Measurements from ENCODE around the gene ITGB1BP2. TPM values are rescaled to one million over a fixed set of nuclear protein-coding genes. Genes with fewer than 3 reads are reported as not detected.

The ITGB1BP2 gene
- total and polyA plus RNA-seq, 4 donors = 0.23 to 3.3 (median 0.79) TPM

DNA sequence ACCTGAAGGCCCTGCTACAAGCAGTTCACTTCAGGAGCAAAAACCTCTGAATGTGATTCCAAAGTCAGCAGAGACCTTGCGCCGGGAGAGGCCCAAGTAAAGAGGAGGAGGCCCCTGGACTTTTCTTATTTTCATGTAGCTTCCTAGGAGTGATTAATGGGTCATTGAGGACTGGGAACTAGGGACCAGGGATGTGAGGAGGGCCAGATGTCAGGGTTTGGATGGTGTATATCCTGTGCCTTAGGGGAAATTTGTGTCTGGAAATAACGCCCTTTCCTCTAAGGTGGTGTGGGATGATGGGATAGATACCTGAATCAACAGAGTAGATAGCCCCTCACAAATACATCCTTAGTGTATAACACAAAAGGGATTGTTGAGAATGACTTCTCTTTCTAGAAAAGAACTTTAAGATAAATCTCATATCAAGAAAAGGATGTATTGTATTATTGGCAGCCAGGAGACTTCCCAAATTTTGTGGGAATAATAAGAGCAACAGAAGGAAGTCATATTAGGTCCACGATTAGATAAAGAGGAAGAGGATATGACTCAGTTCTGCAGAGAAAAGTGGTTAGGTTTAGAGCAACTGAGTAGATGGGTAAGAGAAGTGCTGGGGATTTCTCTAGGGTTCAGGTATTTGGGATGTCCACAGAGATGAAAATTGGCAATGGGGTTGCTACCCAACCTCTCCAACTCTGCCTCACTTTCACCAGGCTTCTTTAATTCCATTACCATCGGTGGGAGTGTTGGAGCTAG lies 1.1 kb downstream of the ITGB1BP2 start:
- 86% methylated on average over 5 of the region's 5 CpGs for WGBS
- no peak for DNase-seq (ENCODE audit: low spot score)
- Histone ChIP-seq H3K4me1 (ENCODE audit: control insufficient read depth in 4 of 4, insufficient read depth in 4 of 4, low read length in 3 of 4) (peaks cover 8 to 28% (median 12%) of the 10 kb centered on the region in 4 donors), H3K9me3 (ENCODE audit: control insufficient read depth in 4 of 4, low read length in 3 of 4) (no peaks in the 10 kb centered on the region), H3K36me3 (ENCODE audit: control insufficient read depth in 4 of 4, insufficient read depth in 3 of 4, low read depth in 1 of 4, low read length in 3 of 4) (peaks cover 3 to 18% (median 12%) of the 10 kb centered on the region in 4 donors), H3K27ac (ENCODE audit: low read depth in 1 of 2, low read length in 2 of 2) (no peak overlapping the region), H3K4me3 (ENCODE audit: low read depth in 1 of 3, low read length in 3 of 3) (no peak overlapping the region), H3K27me3 (ENCODE audit: control insufficient read depth in 4 of 4, insufficient read depth in 4 of 4, low read length in 3 of 4) (no peaks in the 10 kb centered on the region), H3K9ac (ENCODE audit: low read depth in 1 of 2, low read length in 2 of 2) (no peak overlapping the region)
- TF ChIP-seq, protein P1, sequence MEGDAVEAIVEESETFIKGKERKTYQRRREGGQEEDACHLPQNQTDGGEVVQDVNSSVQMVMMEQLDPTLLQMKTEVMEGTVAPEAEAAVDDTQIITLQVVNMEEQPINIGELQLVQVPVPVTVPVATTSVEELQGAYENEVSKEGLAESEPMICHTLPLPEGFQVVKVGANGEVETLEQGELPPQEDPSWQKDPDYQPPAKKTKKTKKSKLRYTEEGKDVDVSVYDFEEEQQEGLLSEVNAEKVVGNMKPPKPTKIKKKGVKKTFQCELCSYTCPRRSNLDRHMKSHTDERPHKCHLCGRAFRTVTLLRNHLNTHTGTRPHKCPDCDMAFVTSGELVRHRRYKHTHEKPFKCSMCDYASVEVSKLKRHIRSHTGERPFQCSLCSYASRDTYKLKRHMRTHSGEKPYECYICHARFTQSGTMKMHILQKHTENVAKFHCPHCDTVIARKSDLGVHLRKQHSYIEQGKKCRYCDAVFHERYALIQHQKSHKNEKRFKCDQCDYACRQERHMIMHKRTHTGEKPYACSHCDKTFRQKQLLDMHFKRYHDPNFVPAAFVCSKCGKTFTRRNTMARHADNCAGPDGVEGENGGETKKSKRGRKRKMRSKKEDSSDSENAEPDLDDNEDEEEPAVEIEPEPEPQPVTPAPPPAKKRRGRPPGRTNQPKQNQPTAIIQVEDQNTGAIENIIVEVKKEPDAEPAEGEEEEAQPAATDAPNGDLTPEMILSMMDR (IDR thresholded peaks at IDR 0.05; ENCODE audit: low read depth, low read length, missing input control) = no peak
- TF ChIP-seq, protein P2, sequence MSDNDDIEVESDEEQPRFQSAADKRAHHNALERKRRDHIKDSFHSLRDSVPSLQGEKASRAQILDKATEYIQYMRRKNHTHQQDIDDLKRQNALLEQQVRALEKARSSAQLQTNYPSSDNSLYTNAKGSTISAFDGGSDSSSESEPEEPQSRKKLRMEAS (IDR thresholded peaks at IDR 0.05) = no peak
- TF ChIP-seq, protein P3, sequence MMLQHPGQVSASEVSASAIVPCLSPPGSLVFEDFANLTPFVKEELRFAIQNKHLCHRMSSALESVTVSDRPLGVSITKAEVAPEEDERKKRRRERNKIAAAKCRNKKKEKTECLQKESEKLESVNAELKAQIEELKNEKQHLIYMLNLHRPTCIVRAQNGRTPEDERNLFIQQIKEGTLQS (IDR thresholded peaks at IDR 0.05) = no peak
- no peak for TF ChIP-seq YY1 (IDR thresholded peaks at IDR 0.05)

DNA sequence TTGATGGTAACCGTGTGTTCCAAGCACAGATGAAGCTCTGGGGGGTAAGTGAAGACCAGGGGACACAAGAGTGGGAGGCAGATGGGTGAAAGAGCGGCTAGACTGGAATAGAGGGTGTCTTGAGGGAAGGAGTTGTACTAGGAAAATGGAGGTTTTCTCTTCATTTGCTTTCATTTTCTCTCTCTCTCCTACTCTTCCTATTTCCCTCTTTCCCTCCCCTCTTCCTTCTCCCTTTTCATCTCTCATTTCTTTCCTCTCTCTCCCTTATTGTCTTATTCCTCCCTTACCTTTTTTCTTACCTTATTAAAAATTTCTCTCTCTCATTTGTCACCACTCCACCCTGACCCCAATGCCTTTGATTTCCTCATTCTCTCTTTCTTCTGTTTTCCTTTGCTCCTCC lies 3.0 kb downstream of the ITGB1BP2 start:
- H3K9me3 ChIP-seq (ENCODE audit: control insufficient read depth in 4 of 4, low read length in 3 of 4) = no peaks in the 10 kb centered on the region
- H3K4me3 ChIP-seq (ENCODE audit: low read depth in 1 of 3, low read length in 3 of 3) = no peak overlapping the region
- H3K4me1 ChIP-seq (ENCODE audit: control insufficient read depth in 4 of 4, insufficient read depth in 4 of 4, low read length in 3 of 4) = peaks cover 8 to 20% (median 12%) of the 10 kb centered on the region in 4 donors
- WGBS = 93% methylated on average over 2 of the region's 2 CpGs
- H3K36me3 ChIP-seq (ENCODE audit: control insufficient read depth in 4 of 4, insufficient read depth in 3 of 4, low read depth in 1 of 4, low read length in 3 of 4) = peaks cover 0 to 5% (median 2%) of the 10 kb centered on the region in 4 donors
- TF ChIP-seq, protein P2 (IDR thresholded peaks at IDR 0.05) = no peak
- TF ChIP-seq, protein P4, sequence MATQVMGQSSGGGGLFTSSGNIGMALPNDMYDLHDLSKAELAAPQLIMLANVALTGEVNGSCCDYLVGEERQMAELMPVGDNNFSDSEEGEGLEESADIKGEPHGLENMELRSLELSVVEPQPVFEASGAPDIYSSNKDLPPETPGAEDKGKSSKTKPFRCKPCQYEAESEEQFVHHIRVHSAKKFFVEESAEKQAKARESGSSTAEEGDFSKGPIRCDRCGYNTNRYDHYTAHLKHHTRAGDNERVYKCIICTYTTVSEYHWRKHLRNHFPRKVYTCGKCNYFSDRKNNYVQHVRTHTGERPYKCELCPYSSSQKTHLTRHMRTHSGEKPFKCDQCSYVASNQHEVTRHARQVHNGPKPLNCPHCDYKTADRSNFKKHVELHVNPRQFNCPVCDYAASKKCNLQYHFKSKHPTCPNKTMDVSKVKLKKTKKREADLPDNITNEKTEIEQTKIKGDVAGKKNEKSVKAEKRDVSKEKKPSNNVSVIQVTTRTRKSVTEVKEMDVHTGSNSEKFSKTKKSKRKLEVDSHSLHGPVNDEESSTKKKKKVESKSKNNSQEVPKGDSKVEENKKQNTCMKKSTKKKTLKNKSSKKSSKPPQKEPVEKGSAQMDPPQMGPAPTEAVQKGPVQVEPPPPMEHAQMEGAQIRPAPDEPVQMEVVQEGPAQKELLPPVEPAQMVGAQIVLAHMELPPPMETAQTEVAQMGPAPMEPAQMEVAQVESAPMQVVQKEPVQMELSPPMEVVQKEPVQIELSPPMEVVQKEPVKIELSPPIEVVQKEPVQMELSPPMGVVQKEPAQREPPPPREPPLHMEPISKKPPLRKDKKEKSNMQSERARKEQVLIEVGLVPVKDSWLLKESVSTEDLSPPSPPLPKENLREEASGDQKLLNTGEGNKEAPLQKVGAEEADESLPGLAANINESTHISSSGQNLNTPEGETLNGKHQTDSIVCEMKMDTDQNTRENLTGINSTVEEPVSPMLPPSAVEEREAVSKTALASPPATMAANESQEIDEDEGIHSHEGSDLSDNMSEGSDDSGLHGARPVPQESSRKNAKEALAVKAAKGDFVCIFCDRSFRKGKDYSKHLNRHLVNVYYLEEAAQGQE (IDR thresholded peaks at IDR 0.05) = no peak
- TF ChIP-seq, protein P3 (IDR thresholded peaks at IDR 0.05) = no peak
- TF ChIP-seq JUND (IDR thresholded peaks at IDR 0.05) (no peak), TAF1 (conservative IDR thresholded peaks at IDR 0.05) (no peak)
- no peak overlapping the region for H3K9ac ChIP-seq (ENCODE audit: low read depth in 1 of 2, low read length in 2 of 2)
- H3K27ac ChIP-seq (ENCODE audit: low read depth in 1 of 2, low read length in 2 of 2) = no peak overlapping the region
- DNase-seq (ENCODE audit: low spot score) = no peak
- H3K27me3 ChIP-seq (ENCODE audit: control insufficient read depth in 4 of 4, insufficient read depth in 4 of 4, low read length in 3 of 4) = no peaks in the 10 kb centered on the region

DNA sequence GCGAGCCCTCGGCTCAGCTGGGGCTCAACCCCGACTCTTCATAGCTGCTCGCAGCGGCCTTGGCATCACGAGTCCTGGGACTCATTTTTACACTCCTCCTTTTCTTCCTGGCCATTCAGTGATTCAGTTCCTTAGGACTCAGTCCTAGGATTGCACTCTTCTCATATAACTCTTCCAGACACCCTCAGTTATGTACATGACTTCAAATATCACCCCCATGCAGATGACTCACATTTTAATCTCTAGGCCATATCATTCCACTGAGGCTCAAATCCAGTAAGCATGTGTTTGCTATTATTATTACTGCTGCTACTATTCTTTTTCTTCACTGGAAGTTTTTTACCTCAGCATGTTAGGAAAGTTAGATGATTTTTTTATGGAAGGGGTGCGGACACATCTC lies 14.4 kb downstream of the ITGB1BP2 start:
- Histone ChIP-seq H3K36me3 (ENCODE audit: control insufficient read depth in 4 of 4, insufficient read depth in 3 of 4, low read depth in 1 of 4, low read length in 3 of 4) (peaks cover 0 to 2% (median 0%) of the 10 kb centered on the region in 4 donors), H3K27ac (ENCODE audit: low read depth in 1 of 2, low read length in 2 of 2) (no peak overlapping the region), H3K9me3 (ENCODE audit: control insufficient read depth in 4 of 4, low read length in 3 of 4) (no peaks in the 10 kb centered on the region), H3K4me3 (ENCODE audit: low read depth in 1 of 3, low read length in 3 of 3) (no peak overlapping the region), H3K27me3 (ENCODE audit: control insufficient read depth in 4 of 4, insufficient read depth in 4 of 4, low read length in 3 of 4) (no peaks in the 10 kb centered on the region), H3K9ac (ENCODE audit: low read depth in 1 of 2, low read length in 2 of 2) (no peak overlapping the region), H3K4me1 (ENCODE audit: control insufficient read depth in 4 of 4, insufficient read depth in 4 of 4, low read length in 3 of 4) (no peaks in the 10 kb centered on the region)
- WGBS = 98% methylated on average over 7 of the region's 7 CpGs
- DNase-seq (ENCODE audit: low spot score) = no peak
- TF ChIP-seq FOXA1 (IDR thresholded peaks at IDR 0.05) = no peak
- TF ChIP-seq TAF1 (conservative IDR thresholded peaks at IDR 0.05) = no peak
- TF ChIP-seq EGR1 (IDR thresholded peaks at IDR 0.05; ENCODE audit: low read depth in 2 of 2) = no peak
- TF ChIP-seq NR2F2 (IDR thresholded peaks at IDR 0.05) = no peak
- TF ChIP-seq, protein P2 (IDR thresholded peaks at IDR 0.05) = no peak
- TF ChIP-seq HNF4G (IDR thresholded peaks at IDR 0.05) = no peak
- TF ChIP-seq HNF4A (conservative IDR thresholded peaks at IDR 0.05) = no peak
- TF ChIP-seq JUND (IDR thresholded peaks at IDR 0.05) = no peak
- TF ChIP-seq, protein P5, sequence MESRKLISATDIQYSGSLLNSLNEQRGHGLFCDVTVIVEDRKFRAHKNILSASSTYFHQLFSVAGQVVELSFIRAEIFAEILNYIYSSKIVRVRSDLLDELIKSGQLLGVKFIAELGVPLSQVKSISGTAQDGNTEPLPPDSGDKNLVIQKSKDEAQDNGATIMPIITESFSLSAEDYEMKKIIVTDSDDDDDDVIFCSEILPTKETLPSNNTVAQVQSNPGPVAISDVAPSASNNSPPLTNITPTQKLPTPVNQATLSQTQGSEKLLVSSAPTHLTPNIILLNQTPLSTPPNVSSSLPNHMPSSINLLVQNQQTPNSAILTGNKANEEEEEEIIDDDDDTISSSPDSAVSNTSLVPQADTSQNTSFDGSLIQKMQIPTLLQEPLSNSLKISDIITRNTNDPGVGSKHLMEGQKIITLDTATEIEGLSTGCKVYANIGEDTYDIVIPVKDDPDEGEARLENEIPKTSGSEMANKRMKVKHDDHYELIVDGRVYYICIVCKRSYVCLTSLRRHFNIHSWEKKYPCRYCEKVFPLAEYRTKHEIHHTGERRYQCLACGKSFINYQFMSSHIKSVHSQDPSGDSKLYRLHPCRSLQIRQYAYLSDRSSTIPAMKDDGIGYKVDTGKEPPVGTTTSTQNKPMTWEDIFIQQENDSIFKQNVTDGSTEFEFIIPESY (IDR thresholded peaks at IDR 0.05) = no peak
- TF ChIP-seq RXRA (IDR thresholded peaks at IDR 0.05) = no peak
- no peak for TF ChIP-seq FOXA2 (IDR thresholded peaks at IDR 0.05)

Data from liver (tissue), 9 donors.